Smooth muscle cell of the pulmonary artery (primary cell): ENCODE measurements around the gene GABARAPL1. TPM values are rescaled to one million over a fixed set of nuclear protein-coding genes. Genes with fewer than 3 reads are reported as not detected.

ENCODE experiments used
- total RNA-seq: library from RNA; depleted of rRNA; stranded (reverse); fragments of >200 nt; gene quantifications from 2 replicates; pipeline ENCODE4 v1.2.3, GENCODE V29; 2014

GABARAPL1 gene
- total RNA-seq = 62.6 and 67.0 TPM in 2 replicates

DNA sequence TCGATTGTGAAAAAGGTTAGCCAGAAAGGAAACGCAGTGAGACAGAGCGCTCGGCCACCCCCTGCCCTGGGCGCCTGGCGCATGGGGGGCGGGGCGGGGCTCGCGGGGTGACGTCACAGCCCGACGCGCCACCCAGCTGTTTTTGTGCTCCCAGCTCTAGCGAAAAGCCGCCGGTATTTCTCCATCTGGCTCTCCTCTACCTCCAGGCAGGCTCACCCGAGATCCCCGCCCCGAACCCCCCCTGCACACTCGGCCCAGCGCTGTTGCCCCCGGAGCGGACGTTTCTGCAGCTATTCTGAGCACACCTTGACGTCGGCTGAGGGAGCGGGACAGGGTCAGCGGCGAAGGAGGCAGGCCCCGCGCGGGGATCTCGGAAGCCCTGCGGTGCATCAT, at the start of gene GABARAPL1:
TSS of gene GABARAPL1 (plus strand) at position 139 of the 393 bp plus-strand sequence. CDS start at position 392, 253 bp downstream.

DNA sequence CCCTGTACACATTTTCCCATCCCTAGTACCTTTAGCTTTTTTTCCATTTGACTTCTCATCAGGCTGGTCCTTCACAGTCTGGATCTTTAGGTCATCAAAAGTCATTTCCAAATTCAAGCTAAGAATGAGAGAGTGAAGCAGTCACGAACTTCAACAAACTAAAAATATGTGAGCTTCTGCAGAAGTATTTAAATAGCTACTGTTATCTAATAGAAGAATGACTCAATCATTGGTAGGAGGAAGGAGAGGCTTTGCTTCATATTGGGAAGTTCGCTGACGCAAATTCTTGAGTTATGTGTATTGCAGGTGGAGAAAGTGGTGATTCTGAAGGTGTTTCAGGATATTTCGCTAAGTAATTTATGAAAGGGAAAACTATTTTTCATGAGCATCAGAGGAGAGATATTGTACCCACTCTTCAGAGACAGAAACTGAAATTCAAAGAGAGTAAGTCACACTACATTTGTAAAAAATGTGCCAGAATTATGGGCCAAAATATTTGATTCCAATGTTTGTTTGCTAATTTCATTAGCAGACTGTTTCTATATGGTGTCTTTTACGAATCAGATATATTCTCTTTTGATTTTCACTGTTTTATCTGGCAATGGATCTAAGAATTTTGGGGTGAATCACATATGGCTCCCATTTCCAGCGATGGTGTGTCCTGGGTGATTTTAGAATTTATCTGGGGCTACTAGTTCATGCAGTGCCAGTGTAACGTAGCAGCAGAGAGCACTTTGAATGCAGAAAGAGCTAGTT, 40.5 kb upstream of the GABARAPL1 start, which contains the start of gene OLR1:
TSS of gene OLR1 (minus strand) at position 160 of the 756 bp plus-strand sequence. CDS start at position 105, 55 bp downstream.

DNA sequence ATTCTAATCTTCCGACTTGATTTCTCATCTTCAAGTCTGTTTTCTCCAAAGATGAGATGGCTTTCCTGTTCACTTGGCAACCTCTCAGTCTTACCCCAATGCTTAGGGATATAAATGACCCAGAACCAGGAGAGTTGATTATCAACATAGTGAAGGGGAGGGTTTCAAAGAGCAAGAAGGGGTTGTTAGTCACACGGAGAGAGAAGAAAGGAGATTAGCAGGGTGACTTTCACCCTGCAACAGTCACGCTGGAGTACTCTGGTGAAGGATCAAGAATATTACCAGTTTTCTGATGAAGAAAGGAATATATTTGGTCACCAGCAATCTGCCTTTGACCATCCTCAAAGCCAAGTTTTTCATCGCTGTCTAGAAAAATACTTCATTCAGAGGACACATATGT, 33.9 kb upstream of the GABARAPL1 start, which contains the start of gene TMEM52B:
TSS of gene TMEM52B (plus strand) at position 212 of the 400 bp plus-strand sequence. CDS start 543 bp downstream, outside the sequence.

Other genes with a start within 250 kb of the GABARAPL1 start
- not detected in 2 replicates for gene CLEC12A, start 241.5 kb upstream of the GABARAPL1 start, total RNA-seq
- gene CLEC1B, start 213.8 kb upstream of the GABARAPL1 start, total RNA-seq = not detected in 2 replicates
- gene CLEC12B, start 202.2 kb upstream of the GABARAPL1 start, total RNA-seq = not detected in 2 replicates
- not detected in 2 replicates for gene CLEC9A, start 182.2 kb upstream of the GABARAPL1 start, total RNA-seq
- not detected in 2 replicates for gene CLEC1A, start 113.9 kb upstream of the GABARAPL1 start, total RNA-seq
- not detected in 2 replicates for gene CLEC7A, start 82.7 kb upstream of the GABARAPL1 start, total RNA-seq
- gene OLR1, start 40.7 kb upstream of the GABARAPL1 start, total RNA-seq = 0.33 TPM in 1 of 2 replicates, not detected in the other
- 0.07 TPM in 1 of 2 replicates, not detected in the other for gene TMEM52B, start 33.8 kb upstream of the GABARAPL1 start, total RNA-seq
- 0.50 and 0.65 TPM in 2 replicates for gene KLRD1, start 95.0 kb downstream of the GABARAPL1 start, total RNA-seq
- gene KLRK1, start 177.2 kb downstream of the GABARAPL1 start, total RNA-seq = not detected in 2 replicates
- gene KLRC4, start 196.9 kb downstream of the GABARAPL1 start, total RNA-seq = not detected in 2 replicates
- gene KLRC3, start 207.7 kb downstream of the GABARAPL1 start, total RNA-seq = not detected in 2 replicates
- gene KLRC2, start 223.1 kb downstream of the GABARAPL1 start, total RNA-seq = not detected in 2 replicates
- gene KLRC1, start 240.5 kb downstream of the GABARAPL1 start, total RNA-seq = not detected in 2 replicates